H9 (cell line): ENCODE results near the gene STAMBPL1. TPM values are rescaled to one million over a fixed set of nuclear protein-coding genes. Genes with fewer than 3 reads are reported as not detected.

ENCODE experiments used
- DNase-seq: peaks from one replicate; pipeline ENCODE4 v3.0.0-alpha.2; 2017
- H2AFZ ChIP-seq: one replicate; pipeline ENCODE4 v1.6.1; 2013; ENCODE audit warnings: mild to moderate bottlenecking, low read length, control low read depth, moderate library complexity
- H2AK5ac ChIP-seq: 2 replicates; pipeline ENCODE4 v1.6.1; 2013; ENCODE audit warnings: low read length, control low read depth, mixed read lengths; ENCODE audit not compliant: insufficient read length
- H2BK120ac ChIP-seq: one replicate; pipeline ENCODE4 v1.6.1; 2013; ENCODE audit warnings: low read depth, mild to moderate bottlenecking, low read length, control low read depth, inconsistent platforms; ENCODE audit not compliant: poor library complexity, severe bottlenecking
- H2BK12ac ChIP-seq: 2 replicates; pipeline ENCODE4 v1.6.1; 2013; ENCODE audit warnings: low read length, control low read depth, mixed read lengths, low read depth; ENCODE audit not compliant: insufficient read length
- H2BK15ac ChIP-seq: 2 replicates; pipeline ENCODE4 v1.6.1; 2013; ENCODE audit warnings: low read depth, low read length, control low read depth
- H2BK20ac ChIP-seq: one replicate; pipeline ENCODE4 v1.6.1; 2013; ENCODE audit warnings: low read depth, mild to moderate bottlenecking, low read length, control low read depth, inconsistent platforms; ENCODE audit not compliant: poor library complexity, severe bottlenecking
- H2BK5ac ChIP-seq: 2 replicates; pipeline ENCODE4 v1.6.1; 2013; ENCODE audit warnings: low read length, control low read depth, mixed read lengths; ENCODE audit not compliant: insufficient read length
- H3K14ac ChIP-seq: 2 replicates; pipeline ENCODE4 v1.6.1; 2013; ENCODE audit warnings: low read length, control low read depth; ENCODE audit not compliant: insufficient read depth
- H3K18ac ChIP-seq: 2 replicates; pipeline ENCODE4 v1.6.1; 2013; ENCODE audit warnings: low read depth, mild to moderate bottlenecking, mixed read lengths, low read length, control low read depth; ENCODE audit not compliant: insufficient read length
- H3K23ac ChIP-seq: 2 replicates; pipeline ENCODE4 v1.6.1; 2013; ENCODE audit warnings: low read length, control low read depth, mixed read lengths, low read depth; ENCODE audit not compliant: insufficient read length
- H3K23me2 ChIP-seq: 2 replicates; pipeline ENCODE4 v1.6.1; 2013; ENCODE audit warnings: low read depth, mild to moderate bottlenecking, mixed read lengths, low read length, control low read depth; ENCODE audit not compliant: insufficient read length, poor library complexity, severe bottlenecking
- H3K27ac ChIP-seq: 2 replicates; pipeline ENCODE4 v1.5.1; 2013; ENCODE audit warnings: low read length, control low read depth, mixed read lengths, low read depth; ENCODE audit not compliant: insufficient read length
- H3K27me3 ChIP-seq: 2 replicates; pipeline ENCODE4 v1.6.1; 2013; ENCODE audit warnings: low read length, control low read depth, inconsistent platforms; ENCODE audit not compliant: insufficient read depth
- H3K4ac ChIP-seq: 2 replicates; pipeline ENCODE4 v1.6.1; 2013; ENCODE audit warnings: low read depth, mild to moderate bottlenecking, control low read depth, inconsistent platforms, low read length, moderate library complexity
- H3K4me1 ChIP-seq: 2 replicates; pipeline ENCODE4 v1.6.1; 2013; ENCODE audit warnings: low read length, control low read depth, inconsistent platforms; ENCODE audit not compliant: insufficient read depth
- H3K4me2 ChIP-seq: 2 replicates; pipeline ENCODE4 v1.6.1; 2013; ENCODE audit warnings: low read length, control low read depth, mixed read lengths; ENCODE audit not compliant: insufficient read length, insufficient read depth
- H3K56ac ChIP-seq: 2 replicates; pipeline ENCODE4 v1.6.1; 2013; ENCODE audit warnings: low read depth, mild to moderate bottlenecking, mixed read lengths, low read length, control low read depth; ENCODE audit not compliant: insufficient read length
- H3K79me1 ChIP-seq: 2 replicates; pipeline ENCODE4 v1.6.1; 2013; ENCODE audit warnings: low read depth, mild to moderate bottlenecking, moderate library complexity, low read length, control low read depth, inconsistent platforms; ENCODE audit not compliant: insufficient read depth, poor library complexity, severe bottlenecking
- H3K79me2 ChIP-seq: 2 replicates; pipeline ENCODE4 v1.6.1; 2013; ENCODE audit warnings: low read length, control low read depth, inconsistent platforms; ENCODE audit not compliant: insufficient read depth
- H3K9ac ChIP-seq: 2 replicates; pipeline ENCODE4 v1.6.1; 2013; ENCODE audit warnings: low read length, control low read depth, mixed read lengths; ENCODE audit not compliant: insufficient read length; ENCODE audit errors: extremely low read depth
- H3K9me3 ChIP-seq: one replicate; pipeline ENCODE4 v1.6.1; 2013; ENCODE audit warnings: low read depth, low read length, inconsistent platforms; ENCODE audit not compliant: control insufficient read depth
- H3T11ph ChIP-seq: one replicate; pipeline ENCODE4 v1.6.1; 2013; ENCODE audit warnings: mild to moderate bottlenecking, low read length, control low read depth, inconsistent platforms
- H4K20me1 ChIP-seq: one replicate; pipeline ENCODE4 v1.6.1; 2013; ENCODE audit not compliant: control insufficient read depth, insufficient read length, insufficient read depth
- H4K5ac ChIP-seq: 2 replicates; pipeline ENCODE4 v1.6.1; 2013; ENCODE audit warnings: low read depth, mild to moderate bottlenecking, mixed read lengths, low read length, control low read depth; ENCODE audit not compliant: insufficient read length
- H4K8ac ChIP-seq: replicated peaks from 2 replicates; pipeline ENCODE4 v1.6.1; 2013; ENCODE audit warnings: low read length, control low read depth, mixed read lengths, low read depth; ENCODE audit not compliant: insufficient read length
- H4K91ac ChIP-seq: 2 replicates; pipeline ENCODE4 v1.6.1; 2013; ENCODE audit warnings: low read depth, mild to moderate bottlenecking, moderate library complexity, mixed read lengths, low read length, control low read depth; ENCODE audit not compliant: insufficient read length
- H3K27ac Mint-ChIP-seq, 3 experiments: 2 replicates in 2 of 3; 3 replicates in 1 of 3; pipeline ENCODE4 v1.8.0; 2020 to 2021; ENCODE audit warnings: mixed read lengths in 3 of 3, mild to moderate bottlenecking in 1 of 3, moderate library complexity in 1 of 3
- H3K27me3 Mint-ChIP-seq: 2 replicates; pipeline ENCODE4 v1.8.0; 2021; ENCODE audit warnings: low read depth, mild to moderate bottlenecking, moderate library complexity, mixed read lengths
- H3K36me3 Mint-ChIP-seq, 3 experiments: 2 replicates in 2 of 3; 3 replicates in 1 of 3; pipeline ENCODE4 v1.8.0; 2020 to 2021; ENCODE audit warnings: low read depth in 3 of 3, mixed read lengths in 3 of 3; ENCODE audit not compliant: insufficient read depth in 1 of 3
- H3K4me1 Mint-ChIP-seq, 2 experiments: 2 replicates each; pipeline ENCODE4 v1.8.0; 2020; ENCODE audit warnings: mixed read lengths in 2 of 2
- H3K4me3 Mint-ChIP-seq, 2 experiments: 2 replicates in 1 of 2; 3 replicates in 1 of 2; pipeline ENCODE4 v1.8.0; 2020 to 2021; ENCODE audit warnings: mild to moderate bottlenecking in 2 of 2, mixed read lengths in 2 of 2, moderate library complexity in 1 of 2
- H3K9me3 Mint-ChIP-seq, 2 experiments: 2 replicates in 1 of 2; 3 replicates in 1 of 2; pipeline ENCODE4 v1.8.0; 2020; ENCODE audit warnings: mild to moderate bottlenecking in 2 of 2, mixed read lengths in 2 of 2, moderate library complexity in 1 of 2
- CTCF ChIP-seq: fragments of 200-600 bp; sonication (generic); conservative IDR thresholded peaks from 3 replicates; pipeline ENCODE4 v1.8.0; 2021; ENCODE audit warnings: antibody characterized with exemption, mild to moderate bottlenecking
- WGBS: extraction: QIAGEN DNeasy Blood & Tissue Kit; methylation state at CpG from one replicate; pipeline ENCODE4 v1.1.7; 2013; ENCODE audit warnings: missing lambda C conversion rate, low lambda C conversion rate, mixed read lengths; ENCODE audit not compliant: insufficient read length; ENCODE audit errors: extremely low coverage; 5-methylcytosine and 5-hydroxymethylcytosine counted together
- total RNA-seq: library from RNA; stranded (reverse); gene quantifications from 2 replicates; pipeline ENCODE4 v1.2.1, GENCODE V29; 2021

STAMBPL1 gene
- total RNA-seq, 1 experiment from 2014 or later, result 3.2 TPM

- H3K27me3 Mint-ChIP-seq, result peaks cover 1% of the 10 kb centered on the region; the same call in 1 of the 2 replicates
- no peaks in the 10 kb centered on the region for H3K9me3 Mint-ChIP-seq
- H3K4me3 Mint-ChIP-seq, result no peak overlapping the region
- Histone ChIP-seq H3K79me2 (no peaks in the 10 kb centered on the region), H2BK20ac (no peak overlapping the region), H2BK5ac (no peak overlapping the region), H3K18ac (no peak overlapping the region), H3K27me3 (no peaks in the 10 kb centered on the region), H3K23ac (no peak overlapping the region), H2BK15ac (no peak overlapping the region), H3K4me2 (no peak overlapping the region), H3K56ac (no peak overlapping the region), H2AFZ (no peak overlapping the region), H2BK120ac (no peak overlapping the region), H3K4me1 (no peaks in the 10 kb centered on the region), H4K5ac (no peak overlapping the region), H3K9ac (no peak overlapping the region), H3T11ph (no peak overlapping the region), H2AK5ac (no peak overlapping the region), H3K14ac (no peak overlapping the region), H4K91ac (no peak overlapping the region), H3K9me3 (no peaks in the 10 kb centered on the region), H2BK12ac (no peak overlapping the region), H3K79me1 (no peaks in the 10 kb centered on the region), H4K8ac (no peak overlapping the region), H3K27ac (no peak overlapping the region), H4K20me1 (no peaks in the 10 kb centered on the region), H3K4ac (no peak overlapping the region), H3K23me2 (no peaks in the 10 kb centered on the region)
- no peaks in the 10 kb centered on the region for H3K36me3 Mint-ChIP-seq
- no peak for TF ChIP-seq CTCF
- DNase-seq, result no peak
- 0 out of 4 replicates have a peak, but pooled peaks cover 0 to 2% of the 10 kb centered on the region in 2 experiments for H3K4me1 Mint-ChIP-seq
- H3K27ac Mint-ChIP-seq, result no peak overlapping the region
- no CpG with 5 or more reads among the region's 2 CpGs for WGBS
These were observed 46.3 kb upstream of the STAMBPL1 start for GRCh38 chr10:88833723-88834122.
